ENCODE measurements around the gene XPO4.
"Not testable (repeated sequence)": the region's sequence is repeated elsewhere in the genome, so short reads cannot be mapped to it uniquely, and the experiment has no call there.

The XPO4 gene

DNA sequence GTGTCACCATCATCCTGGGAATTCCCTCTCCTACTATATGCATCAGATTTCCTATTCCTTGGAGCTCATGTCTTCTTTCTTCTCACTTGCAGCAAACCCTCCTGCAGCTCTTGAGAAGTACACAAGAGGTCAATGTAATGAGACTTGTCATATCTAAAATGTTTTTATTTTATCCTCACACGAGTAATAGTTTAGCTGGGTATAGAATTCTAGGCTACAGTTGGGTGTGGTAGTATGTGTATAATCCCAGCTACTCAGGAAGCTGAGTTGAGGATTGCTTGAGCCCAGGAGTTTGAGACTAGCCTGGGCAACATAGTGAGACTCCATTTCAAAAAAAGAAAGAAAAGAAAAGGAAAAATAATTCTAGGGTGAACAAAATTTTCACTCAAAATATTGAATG is 153.2 kb downstream of the XPO4 start:
- Histone ChIP-seq H3K4me3 (no peak overlapping the region), H3K27ac (no peak overlapping the region)

GRCh38 chr13:20743830-20744404 is 158.6 kb downstream of the XPO4 start:
- H3K4me3 ChIP-seq, H3K27ac ChIP-seq: not testable (repeated sequence)

GRCh38 chr13:20740021-20740420 is 162.5 kb downstream of the XPO4 start:
- no peak overlapping the region for H3K27ac ChIP-seq

GRCh38 chr13:20738616-20739015 is 163.9 kb downstream of the XPO4 start:
- H3K27ac ChIP-seq, result no peak overlapping the region
- no peak overlapping the region for H3K4me3 ChIP-seq

More at GRCh38 chr13:20740021-20740420, 162.5 kb downstream of the XPO4 start:
- no peak overlapping the region for H3K4me3 ChIP-seq

- no peak overlapping the region for H3K27ac ChIP-seq
- no peak overlapping the region for H3K4me3 ChIP-seq
Observed at GRCh38 chr13:20729633-20730585, 172.6 kb downstream of the XPO4 start.

DNA sequence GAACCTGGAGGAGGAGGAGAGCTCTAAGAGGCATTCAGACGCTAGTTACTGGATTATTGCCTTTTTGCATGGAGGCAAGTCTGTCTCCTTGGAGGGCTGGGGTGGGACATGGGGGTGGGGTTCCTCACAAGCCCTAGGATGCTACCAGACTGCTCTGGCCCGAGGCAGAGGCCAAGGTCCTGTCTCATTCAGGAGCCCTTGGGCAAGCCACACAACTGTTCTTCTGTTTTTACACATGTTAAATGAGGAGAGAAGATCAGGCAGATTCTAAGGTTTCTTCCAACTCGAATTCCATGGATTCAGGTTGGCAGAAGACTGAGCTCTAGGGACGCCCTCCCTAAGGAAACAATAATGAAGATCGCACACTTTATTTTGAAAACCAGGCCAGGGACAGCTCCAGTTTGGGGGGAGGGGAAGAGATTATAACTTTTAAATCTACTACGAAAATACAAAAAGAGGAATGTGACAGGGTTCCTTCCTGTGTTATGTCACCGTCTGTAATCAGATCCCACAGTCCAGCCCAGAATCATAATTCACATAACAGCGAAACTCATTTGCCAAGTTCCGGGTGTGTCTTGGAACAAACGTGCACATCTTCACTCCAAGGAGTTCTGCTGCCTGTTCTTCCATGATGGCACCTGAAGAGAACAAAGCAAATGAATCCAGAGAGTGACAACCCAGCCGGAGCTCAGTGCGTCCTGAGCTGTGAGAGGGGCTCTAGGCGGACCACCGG is 173.8 kb downstream of the XPO4 start:
- Histone ChIP-seq H3K27ac (peak overlapping the region in 1 of 21 experiments; percentile 29), H3K4me3 (no peak overlapping the region)

DNA sequence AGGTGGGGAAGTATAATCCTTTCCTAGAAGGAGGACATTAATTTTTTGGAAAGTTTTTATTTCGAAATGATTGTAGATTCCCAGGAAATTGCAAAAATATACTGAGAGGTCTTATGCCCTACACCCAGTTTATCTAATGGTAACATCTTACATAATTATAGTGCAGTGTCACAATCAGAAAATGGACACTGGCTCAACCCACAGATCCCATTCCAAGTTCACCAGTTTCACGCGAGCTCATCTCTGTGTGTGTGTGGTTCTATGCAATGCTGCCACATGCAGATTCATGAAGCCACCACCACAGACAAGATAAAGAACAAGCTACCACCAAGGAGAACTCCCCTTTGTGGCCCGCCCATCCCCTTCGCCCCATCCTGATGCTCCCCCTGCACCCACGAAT is 174.7 kb downstream of the XPO4 start:
- Histone ChIP-seq H3K27ac (no peak overlapping the region), H3K4me3 (no peak overlapping the region)

Measured in skin epidermis (tissue), 12 donors.